ENCODE results near the gene PTAFR.
A peak's percentile ranks its signal among the peaks of the same experiment; 100 is the strongest.

Gene PTAFR, protein sequence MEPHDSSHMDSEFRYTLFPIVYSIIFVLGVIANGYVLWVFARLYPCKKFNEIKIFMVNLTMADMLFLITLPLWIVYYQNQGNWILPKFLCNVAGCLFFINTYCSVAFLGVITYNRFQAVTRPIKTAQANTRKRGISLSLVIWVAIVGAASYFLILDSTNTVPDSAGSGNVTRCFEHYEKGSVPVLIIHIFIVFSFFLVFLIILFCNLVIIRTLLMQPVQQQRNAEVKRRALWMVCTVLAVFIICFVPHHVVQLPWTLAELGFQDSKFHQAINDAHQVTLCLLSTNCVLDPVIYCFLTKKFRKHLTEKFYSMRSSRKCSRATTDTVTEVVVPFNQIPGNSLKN

DNA sequence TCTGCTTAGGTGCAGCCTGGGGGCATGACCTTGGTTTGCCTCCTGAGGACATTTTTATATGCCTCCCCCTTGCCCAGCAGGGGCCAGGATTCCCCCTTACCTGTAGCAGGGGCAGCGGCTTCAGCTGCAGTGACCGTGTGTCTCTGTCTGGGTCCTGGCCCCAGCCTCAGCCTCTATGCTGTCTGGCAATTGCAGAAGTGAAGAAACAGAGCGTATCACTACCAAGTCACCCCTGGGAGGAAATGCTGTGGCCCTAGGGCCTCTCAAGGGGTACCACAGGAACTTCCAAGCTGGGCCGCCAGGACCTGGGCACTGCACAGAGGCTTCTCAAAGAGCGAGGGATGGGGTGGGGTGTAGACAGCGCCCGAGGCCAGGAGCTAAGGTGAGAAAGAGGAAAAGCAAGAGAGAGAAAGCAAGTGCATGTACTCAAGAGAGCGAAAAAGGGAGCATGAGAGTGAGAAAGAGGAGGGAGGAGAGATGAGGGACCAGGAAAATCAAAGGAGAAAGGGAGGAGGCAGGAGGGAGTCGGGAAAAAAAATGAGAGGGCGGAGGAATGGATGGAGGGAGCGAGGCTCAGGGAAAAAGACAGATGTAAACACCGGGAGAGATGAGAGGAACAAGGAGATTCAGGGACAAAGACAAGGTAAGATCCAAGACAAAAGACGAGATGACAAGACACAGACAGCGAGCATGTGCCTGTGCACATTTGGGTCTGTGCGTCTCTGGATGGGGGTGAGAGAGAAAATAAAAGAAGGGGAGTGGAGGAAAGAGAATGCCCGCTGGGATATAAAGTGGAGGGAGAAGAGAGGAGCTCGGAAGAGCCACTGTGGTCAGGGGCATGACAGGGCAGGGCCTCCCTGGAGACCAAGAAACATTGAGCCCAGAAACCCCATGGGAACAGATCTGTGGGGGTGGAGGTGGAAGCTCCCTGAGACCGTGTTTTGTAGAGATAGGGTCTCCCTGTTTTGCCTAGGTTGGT is at the start of gene PTAFR:
Gene PTAFR, minus strand, starts transcription at position 199 of the 979 bp plus-strand sequence. CDS start 25,669 bp downstream, outside the sequence.
- peak in 1 of 2 donors; percentile 73 for DNase-seq

DNA sequence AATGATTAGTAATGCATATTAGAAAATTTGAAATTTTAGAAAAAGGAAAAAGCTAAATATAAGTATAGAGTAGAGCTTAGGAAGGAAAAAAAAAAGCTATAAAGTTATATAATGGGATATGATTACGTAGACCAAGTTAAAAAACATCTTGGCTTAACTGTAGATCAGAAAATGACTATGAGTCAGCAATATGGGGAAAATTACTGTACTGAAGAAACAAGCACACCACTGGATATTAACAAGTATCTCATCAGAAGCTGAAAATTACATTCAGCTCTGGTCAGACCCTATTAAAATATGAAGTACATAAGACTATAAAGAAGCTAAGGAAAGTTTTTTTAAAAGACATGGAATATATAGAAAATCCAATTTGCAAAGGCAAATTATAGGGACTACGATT is 36.8 kb upstream of the PTAFR start:
- DNase-seq: no peak

DNA sequence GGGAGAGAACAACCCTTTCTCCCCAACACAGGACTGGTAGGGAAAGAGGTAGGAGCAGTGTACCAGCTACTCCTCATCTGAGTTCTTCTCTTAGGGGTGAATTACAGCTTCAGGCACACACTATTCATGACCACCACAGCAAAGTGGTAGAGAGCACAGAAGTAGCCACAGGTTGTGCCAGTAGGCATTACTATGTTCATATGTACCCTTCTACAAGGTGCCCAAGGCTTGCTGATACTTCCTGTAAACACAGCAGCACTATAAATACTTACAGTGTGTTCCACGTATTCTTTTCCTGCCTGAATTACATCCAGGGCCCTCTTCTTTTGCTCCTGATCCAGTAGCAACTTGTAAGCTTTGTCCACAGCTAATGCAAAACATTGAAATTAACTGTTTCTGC is 33.2 kb upstream of the PTAFR start:
- no peak for DNase-seq

DNA sequence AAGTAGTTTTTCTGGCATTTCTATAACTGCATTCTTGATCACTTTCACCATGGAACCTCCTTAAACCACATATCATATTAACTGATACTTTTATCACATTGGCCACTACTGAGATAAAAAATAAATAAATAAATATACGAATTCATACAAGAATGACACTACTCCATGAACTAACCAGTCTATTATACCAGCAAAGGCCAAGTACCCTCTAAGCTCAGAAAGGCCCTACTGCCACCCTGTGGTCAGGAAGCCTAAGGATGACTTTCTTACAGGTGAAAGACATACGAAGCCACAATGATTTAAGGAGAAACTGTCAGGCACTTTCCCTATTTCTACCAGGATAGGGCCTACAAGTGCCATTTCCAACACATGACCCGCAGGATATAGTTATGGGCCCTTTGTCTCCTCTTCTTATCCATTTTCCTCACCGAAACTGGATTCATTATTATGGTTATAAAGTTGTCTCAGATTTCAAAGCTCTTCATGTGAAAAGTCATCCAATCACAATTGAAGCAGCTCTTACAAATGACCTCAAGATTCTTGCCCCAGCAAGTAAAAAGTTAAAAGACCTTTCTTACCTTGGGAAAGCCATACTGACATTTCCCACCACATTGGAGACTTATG is 32.4 kb upstream of the PTAFR start:
- DNase-seq: peak; percentile 79

DNA sequence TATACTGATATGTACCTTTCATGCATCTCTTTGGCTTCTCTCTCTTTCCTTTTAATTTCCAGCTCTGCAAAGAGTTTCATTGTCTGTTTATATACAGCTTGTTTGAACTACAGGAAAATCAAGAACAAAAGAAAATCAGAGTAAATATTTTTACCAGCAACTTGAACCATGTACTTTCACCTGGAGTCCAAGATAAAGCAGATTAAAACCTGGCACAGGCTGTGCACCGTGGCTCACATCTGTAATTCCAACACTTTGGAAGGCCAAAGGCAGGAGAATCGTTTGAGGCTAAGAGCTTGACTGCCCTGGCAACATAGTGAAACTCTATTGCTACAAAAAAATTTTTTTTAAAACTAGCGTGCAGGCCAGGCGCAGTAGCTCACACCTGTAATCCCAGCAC is 28.8 kb upstream of the PTAFR start:
- DNase-seq: no peak

DNA sequence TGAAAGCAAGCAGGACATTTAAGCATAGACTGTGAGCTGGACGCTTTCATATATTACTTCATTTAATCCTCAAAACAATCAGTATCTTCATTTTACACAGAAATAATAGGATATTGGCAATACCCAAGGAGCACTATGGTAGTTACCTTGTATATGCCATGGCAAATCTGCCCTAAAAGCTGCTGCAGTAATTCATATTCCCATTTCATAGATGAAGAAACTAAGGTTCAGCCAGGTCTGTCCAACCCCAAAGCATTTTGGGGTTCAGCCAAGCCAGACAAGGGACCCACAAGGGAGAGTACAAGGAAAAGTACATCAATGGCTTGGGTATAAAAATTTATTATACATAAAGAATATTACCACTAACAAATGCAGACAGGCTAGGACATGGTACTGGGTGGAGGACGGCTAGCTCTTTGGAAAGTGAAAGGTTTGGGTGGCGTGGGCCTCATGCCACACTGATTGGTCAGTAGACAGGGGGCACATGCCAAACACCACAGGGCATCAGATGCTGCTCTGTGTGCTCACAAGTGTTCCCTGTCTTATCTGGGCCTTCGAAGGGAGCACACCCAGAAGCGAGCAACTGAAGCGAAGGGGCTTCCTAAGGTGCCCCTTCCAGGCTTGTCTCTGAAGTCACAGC is 23.9 kb upstream of the PTAFR start:
- DNase-seq: no peak

DNA sequence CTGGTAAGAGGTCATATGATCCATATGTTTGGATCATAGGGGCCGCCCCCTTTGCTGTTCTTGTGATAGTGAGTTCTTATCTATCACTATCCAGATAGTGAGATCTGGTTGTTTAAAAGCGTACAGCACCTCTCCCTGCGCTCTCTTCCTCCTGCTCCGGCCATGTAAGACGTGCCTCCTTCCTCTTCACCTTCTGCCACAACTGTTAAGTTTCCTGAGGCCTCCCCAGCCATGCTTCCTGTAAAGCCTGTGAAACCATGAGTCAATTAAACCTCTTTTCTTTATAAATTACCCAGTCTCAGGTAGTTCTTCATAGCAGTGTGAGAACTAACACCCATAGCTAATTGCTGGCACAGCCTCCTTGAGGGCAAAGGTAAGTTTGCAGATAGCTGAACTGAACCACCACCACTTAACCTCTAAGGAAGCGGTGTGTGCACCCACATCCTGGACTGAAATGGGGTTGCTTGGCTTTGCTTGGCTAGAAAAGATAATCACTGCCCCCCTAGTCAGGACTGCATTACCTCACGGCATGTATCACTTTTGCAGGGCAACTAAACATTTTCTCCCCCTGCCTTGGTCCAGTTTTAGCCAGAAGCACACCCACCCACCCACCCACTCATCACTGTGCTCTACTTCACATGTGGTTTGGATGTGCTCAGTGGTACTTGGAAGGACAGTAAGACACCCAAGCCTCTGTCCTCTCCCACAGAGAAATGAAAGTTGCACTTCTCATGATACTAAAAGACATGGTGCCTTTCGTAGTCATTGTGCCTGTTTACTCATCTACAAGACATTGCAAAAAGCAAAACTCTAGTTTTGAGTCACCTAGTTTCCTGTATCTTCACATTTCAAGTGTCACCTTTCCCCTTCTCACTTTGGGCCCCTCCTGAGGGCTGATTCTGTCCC is 23.1 kb upstream of the PTAFR start:
- DNase-seq: peak; percentile 62 to 76

DNA sequence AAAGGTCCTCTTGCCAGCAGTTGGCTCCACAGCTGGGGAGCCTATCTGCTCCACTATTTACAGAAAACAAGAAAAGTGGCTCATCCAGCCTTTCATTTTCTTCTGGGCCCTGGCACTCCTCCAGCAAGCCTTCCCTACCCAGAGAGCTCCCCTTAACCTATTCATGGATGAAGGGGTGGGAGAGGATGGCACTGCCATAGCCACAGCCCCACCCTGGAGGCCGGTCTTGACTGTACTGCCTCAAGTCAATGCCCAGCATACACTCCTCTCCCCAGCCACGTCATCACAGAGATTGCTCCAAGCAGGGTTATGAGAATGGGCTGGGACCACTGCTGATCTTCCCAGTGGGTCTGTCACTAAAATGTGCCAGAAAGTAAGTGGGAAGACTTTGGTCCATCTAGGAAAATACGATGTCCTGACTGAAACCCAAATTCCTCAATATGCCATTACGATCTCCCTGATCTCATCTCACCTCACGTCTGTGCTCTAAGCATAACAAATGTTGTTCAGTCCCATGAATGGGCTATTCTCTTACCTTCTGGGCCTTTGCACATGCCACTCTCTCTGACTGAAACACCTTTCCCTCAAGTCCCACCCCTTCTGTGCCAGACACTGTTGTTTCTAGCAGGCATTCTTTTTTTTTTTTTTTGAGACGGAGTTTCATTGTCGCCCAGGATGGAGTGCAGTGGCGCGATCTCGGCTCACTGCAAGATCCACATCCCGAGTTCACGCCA is 21.4 kb upstream of the PTAFR start:
- DNase-seq: no peak

DNA sequence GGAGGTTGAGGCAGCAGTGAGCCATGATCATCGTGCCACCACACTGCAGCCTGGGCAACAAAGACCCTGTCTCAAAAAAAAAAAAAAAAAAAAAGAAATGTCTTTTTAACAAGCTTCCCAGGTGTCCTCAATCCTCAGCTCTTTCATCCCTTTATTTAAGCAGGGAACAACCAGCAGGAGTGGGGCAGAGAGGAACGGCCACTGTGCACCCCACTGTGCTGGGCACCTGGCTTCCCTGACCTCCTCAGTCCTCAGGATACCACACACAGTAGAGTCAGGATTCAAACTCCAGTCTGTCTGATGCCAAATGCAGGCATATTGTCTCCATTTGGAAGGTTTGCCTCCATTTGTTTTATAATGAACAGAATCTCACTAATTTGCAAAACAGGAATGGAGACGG is 19.8 kb upstream of the PTAFR start:
- DNase-seq: no peak

DNA sequence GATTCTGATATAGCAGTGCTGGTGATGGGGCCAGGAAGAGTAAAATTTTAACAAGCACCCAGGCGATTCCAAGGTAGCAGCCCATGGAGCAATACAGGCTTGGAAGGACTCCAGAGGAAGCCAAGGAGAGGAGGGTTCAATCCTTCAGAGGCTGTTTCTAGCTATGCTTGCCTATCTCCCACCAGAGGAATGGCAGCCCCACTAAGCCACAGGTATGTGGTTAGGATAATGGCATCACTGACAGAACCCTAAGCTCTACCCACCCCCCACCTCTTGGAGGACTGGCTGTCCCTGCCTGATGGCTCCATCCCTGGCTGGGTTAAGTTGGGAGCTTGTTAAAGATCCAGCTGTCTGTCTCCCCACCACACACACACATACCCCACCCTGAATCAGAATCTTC is 19.3 kb upstream of the PTAFR start:
- DNase-seq: no peak

DNA sequence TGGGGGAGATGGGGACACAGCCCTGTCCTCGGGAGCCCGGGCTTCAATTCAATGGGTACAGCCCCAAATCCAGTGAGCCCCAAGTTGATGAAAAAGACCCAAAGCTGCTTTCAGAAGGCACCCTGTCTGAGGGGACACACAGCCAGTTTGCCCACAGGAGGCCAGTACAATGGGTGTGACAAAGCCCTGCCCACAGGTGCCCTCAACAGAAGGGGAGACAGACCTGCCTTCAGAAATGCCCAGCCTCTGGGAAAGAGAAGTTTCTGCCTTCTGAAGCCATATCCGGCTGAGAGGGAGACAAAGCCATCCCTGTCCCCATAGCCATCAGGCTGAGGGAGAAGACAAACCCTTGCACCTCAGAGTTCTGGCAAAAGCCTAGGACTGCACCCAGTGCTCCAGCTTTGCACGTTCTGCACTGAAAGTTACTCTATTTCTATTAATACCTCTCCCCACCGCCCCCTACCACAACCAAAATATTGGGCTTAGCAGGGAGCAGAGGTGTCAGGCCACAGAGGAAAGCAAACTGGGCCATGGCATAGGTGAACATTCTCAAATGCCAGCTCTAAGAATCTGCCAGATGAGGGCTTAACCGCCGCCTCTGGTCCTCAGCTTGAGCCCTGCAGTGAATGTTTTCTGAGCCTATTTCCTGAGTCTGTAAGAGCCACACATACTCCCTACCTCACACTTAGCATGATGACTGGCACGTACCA is 18.0 kb upstream of the PTAFR start:
- DNase-seq: no peak

DNA sequence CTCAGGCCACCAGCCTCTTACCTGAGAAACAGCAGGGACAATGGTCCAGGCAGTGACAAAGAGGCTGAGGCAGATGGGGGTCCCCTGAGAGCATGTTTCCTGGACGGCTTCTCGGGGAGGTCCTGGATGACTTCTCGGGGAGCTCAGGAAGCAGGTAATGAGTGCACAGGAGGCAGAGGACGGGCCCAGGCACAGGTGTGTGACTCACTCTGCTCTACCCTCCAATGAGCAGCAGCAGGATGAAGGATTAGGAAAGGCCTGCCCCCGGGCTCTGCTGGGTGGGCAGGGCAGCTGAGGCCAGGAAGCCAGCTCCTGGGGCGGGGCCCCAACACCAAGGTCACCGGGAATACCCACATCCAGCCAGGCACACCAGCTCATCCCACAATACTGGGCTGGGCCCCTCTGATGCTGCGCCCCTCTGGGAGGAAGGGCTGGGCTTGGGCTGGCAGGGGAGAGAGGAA is 17.2 kb upstream of the PTAFR start:
- DNase-seq: no peak

DNA sequence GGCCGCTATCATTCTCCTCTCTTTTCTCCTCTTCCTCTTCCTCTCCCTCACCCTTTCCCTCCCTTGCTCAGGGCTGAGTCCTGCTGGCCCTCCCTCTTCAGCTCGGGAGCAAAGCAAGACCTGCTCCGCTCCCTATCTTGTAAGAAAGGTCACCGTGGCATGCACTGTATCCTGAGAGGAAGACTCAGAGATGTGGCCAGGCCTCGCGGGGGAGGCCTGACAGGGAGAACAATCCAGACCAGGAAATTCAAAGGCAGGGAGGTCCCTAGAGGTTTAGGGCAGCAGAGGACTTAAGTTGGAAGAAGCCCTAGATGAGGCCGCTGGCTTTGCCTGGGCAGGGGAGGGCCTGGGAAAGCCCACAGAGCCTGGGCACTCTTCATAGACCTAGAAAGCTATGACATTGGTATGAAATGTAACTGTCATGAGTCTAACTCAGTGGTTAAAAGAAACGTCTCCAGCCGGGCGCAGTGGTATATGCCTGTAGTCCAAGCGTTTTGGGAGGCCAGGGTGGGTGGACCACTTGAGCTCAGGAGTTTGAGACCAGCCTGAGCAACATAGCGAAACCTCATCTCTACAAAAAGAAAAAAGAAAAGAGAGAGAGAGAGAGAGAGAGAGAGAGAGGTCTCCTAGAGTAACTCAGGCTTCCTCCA is 14.6 kb upstream of the PTAFR start:
- no peak for DNase-seq

DNA sequence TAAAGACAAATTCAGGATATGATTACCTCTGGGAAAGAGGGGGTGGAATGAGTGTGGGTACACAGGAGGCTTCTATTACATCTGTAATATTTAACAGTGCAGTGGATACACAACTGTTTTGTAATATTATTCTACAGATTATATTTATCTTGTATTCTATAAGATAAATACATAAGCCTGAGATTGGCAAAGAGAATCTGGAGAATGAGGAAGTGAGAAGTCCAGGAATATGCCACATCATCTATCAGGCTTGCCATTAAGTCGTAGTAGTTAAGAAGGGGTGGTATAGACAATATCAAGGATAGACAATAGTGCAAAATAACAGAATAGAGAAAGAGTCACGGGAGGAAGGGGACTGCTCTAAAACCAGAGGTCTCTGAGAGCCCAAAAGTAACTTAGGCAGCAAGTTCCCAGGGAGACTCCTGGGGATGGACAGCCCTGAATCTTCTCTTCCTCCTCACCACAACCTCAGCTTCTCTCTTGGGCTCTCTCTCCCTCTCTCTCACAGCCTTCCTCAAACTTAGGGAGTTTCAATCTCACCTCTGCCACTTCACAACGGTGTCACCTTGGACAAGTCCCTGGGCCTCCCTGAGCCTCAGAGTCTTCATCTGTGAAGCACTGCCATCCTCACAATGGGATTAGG is 14.0 kb upstream of the PTAFR start:
- no peak for DNase-seq

DNA sequence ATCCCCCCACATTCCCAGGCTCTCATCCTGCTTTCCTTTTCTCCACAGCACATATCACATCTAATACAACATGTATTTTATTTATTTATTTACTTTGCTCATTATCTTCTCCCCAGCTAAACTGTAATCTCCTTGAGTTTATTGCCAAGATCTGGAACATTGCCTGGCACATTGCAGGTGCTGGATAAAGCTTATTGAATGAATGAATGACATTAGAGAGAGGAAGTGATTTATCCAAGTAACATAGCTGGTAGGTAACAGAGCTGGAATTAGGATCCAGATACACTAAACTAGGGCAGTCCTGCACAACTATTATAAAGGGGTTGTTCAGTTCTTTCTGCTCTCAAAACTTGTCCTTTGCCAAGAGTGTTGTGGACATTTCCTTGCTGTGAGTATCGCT is 8.6 kb upstream of the PTAFR start:
- no peak for DNase-seq

DNA sequence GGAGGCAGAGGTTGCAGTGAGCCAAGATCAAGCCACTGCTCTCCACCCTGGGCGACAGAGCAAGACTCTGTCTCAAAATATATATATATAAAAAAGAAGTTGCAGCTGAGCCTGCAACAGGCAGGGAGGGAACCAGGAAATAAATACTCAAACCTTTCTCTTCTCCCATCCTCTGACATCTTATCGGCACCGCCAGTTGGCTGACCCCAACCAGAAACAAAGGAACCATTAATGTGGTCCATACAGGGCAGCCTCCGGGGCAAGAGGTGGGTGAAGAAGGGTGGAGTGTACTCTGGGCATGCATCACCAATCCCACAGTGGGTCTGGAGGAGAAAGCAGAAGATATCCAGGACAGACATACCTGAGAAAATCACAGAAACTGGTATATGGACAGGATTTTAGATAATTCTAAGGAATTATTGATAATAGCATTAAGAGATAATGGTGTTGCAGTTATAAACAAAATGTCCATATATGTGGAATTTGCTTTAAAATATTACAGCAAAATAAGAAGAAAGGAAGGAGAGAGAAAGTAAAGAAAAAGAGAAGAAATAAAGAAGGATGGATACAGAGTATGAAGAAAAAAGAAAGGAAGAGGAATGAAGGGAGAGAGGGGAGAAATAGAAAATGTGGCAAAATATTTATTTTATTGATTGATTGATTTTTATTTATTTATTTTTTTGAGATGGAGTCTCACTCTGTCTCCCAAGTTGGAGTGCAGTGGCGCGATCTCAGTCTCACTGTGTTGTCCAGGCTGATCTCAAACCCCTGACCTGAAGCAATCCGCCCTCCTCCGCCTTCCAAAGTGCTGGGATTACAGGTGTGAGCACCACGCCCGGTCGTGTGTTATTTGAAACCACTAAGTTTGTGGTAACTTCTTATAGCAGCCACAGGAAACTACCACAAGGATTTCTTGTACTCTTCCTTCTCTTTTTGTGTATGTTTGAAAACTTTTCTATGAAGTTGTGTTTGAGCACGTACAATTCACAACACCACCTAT is 4.1 kb upstream of the PTAFR start:
- DNase-seq: no peak

DNA sequence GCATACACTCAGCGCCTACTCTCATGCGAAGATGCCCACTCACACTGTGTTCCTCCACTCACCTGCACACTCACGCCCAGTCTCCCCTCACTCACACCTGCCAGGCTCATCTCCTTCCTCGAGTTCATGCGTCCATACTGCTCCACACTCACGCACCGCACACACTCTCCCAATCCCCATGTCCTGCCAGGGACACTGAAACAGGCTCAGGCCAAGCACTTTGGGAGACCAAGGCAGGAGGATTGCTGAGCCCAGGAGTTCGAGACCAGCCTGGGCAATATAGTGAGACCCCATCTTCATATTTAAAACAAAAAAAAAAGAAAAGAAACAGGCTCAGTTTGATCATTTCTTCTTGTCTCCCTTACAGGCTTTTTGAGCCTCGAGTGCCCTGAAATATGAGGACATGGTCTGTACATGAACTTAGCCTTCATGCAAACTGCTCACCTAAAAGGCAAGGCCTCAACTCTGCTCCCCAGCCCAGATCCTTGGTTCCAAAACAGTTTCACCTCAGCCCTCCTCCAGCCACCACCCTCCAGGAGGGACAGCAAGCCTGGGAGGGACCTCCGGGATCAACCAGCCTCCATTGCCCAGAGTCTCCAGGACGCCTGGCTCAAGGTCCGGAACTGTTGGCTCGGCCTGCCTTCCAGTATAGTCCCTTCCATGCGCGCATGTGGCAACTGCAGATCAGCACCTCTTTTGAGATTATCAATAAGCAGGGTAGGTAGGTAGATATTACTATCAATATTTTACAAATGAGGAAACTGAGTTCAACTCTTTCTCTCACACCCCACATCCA is 2.4 kb upstream of the PTAFR start:
- DNase-seq: no peak
